Embryonic facial prominence (tissue), 1 donor: Measurements from ENCODE around the gene PAPPA2.
"Not testable (repeated sequence)": the region's sequence is repeated elsewhere in the genome, so short reads cannot be mapped to it uniquely, and the experiment has no call there.

Experiments
- DNase-seq: peaks from one replicate; pipeline ENCODE4 v3.0.0-alpha.2; 2016; ENCODE audit errors: extremely low spot score

Gene PAPPA2, protein sequence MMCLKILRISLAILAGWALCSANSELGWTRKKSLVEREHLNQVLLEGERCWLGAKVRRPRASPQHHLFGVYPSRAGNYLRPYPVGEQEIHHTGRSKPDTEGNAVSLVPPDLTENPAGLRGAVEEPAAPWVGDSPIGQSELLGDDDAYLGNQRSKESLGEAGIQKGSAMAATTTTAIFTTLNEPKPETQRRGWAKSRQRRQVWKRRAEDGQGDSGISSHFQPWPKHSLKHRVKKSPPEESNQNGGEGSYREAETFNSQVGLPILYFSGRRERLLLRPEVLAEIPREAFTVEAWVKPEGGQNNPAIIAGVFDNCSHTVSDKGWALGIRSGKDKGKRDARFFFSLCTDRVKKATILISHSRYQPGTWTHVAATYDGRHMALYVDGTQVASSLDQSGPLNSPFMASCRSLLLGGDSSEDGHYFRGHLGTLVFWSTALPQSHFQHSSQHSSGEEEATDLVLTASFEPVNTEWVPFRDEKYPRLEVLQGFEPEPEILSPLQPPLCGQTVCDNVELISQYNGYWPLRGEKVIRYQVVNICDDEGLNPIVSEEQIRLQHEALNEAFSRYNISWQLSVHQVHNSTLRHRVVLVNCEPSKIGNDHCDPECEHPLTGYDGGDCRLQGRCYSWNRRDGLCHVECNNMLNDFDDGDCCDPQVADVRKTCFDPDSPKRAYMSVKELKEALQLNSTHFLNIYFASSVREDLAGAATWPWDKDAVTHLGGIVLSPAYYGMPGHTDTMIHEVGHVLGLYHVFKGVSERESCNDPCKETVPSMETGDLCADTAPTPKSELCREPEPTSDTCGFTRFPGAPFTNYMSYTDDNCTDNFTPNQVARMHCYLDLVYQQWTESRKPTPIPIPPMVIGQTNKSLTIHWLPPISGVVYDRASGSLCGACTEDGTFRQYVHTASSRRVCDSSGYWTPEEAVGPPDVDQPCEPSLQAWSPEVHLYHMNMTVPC (N-terminal part only)

DNA sequence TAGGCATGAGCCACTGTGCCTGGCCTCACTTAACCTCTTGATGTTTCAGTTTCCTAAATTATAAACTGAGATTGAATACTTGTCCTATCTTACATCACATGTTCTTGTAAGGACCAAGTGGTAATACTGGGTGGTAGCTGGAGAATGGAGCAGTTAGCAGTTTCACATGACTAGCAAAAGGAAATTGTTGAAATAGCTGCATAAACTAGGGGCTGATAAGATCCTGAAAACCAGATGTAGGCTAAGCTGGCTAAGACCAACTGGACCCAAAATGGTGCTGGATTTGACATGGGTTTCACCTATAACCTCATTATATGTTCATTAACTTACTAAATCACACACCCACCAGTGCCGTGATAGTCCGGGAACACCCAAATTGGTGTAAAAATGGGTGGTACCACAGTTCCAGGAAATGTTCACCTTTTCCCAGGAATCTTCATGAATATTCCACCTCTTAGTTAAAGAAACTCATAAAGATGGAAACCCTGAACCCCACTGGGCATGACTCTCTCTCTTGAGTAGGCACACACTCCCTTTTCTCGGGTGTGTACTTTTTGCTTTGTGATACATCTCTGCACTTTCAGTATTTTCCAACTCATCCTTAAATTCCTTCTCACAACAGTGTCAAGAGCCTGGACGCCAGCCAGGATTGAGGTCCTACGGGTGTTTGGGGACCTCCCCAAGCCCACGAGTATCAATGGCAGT, at the start of gene PAPPA2:
Gene PAPPA2, plus strand, starts transcription at position 502 of the 705 bp plus-strand sequence. CDS start 93,148 bp downstream, outside the sequence.
- DNase-seq = no peak

GRCh38 chr1:176416777-176417176, 46.2 kb upstream of the PAPPA2 start:
- no peak for DNase-seq

DNA sequence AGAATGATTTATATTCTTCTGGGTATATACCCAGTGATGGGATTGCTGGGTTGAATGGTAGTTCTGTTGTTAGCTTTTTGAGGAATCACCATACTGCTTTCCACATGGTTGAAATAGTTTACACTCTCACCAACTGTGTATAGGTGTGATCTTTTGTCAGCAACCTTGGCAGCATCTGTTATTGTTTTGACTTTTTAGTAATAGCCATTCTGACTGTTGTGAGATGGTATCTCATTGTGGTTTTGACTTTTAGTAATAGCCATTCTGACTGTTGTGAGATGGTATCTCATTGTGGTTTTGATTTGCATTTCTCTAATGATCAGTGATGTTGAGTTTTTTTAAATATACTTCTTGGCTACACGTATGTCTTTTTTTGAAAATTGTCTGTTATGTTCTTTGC, 43.4 kb upstream of the PAPPA2 start:
- DNase-seq = not testable (repeated sequence)

- DNase-seq = no peak
Observed at GRCh38 chr1:176434234-176434633, 28.7 kb upstream of the PAPPA2 start.

GRCh38 chr1:176436251-176436650, 26.7 kb upstream of the PAPPA2 start:
- DNase-seq = no peak

GRCh38 chr1:176440176-176440575, 22.8 kb upstream of the PAPPA2 start:
- no peak for DNase-seq

DNA sequence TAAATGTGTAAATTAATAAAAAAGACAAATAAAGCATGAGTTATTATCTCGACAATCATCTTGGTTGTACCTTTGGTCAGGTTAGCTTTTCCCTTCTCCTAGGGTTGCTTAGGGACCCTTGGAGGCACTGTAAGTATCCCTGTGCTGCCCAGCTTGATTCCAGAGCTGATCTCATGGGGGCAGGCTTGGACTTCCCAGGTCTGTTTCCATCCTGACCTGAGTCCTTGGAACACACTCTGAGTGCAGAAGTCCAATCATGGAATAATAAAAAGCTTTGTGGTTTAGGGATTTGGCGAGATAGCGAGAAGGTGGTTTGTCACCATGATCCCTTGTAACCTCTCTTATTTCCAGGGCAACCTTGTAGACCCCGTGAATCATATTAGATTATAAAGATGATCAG, 18.7 kb upstream of the PAPPA2 start:
- no peak for DNase-seq

- no peak for DNase-seq
Observed at GRCh38 chr1:176445402-176445801, 17.6 kb upstream of the PAPPA2 start.

DNA sequence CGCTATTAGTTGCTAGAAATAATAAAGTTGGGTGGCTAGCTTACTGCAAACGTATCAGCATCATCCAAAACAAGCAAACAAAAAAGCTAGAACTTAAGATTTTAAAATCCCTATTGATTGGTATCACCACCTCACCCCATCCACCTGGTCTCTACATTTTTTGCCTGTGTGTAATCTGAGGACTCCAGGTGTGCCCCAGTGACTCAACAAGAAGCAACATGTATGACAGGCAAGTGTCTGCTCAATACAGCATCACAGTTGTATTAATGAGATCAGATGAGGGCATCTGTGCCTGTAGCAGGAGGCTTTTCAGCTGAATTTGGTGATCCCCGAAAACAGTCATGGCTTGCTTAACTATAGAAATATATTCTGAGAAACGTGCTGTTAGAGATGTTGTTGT, 14.6 kb upstream of the PAPPA2 start:
- no peak for DNase-seq

GRCh38 chr1:176450526-176450925, 12.4 kb upstream of the PAPPA2 start:
- no peak for DNase-seq

GRCh38 chr1:176451741-176452140, 11.2 kb upstream of the PAPPA2 start:
- not testable (repeated sequence) for DNase-seq

- no peak for DNase-seq
Observed at GRCh38 chr1:176456795-176457194, 6.2 kb upstream of the PAPPA2 start.

- DNase-seq = no peak
Observed at GRCh38 chr1:176460544-176461336, 2.2 kb upstream of the PAPPA2 start.

DNA sequence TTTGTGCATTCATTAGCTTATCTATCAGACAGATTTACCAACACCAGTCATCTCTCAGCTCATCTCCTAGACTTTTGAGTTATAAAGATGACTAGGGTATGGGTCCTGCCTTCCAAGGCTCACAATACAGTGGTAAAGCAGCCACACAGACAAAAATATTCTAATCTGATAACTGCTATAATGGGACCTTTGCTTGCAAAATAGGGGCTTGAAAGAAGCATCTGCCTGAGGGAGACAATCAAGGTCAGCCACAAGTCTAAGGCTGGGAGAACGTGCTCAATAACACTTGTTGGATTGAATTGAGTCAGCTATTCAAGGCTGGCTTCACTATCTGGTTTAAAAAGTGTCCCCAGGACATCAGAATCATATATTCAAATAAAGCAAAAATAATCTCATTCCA, 1.4 kb upstream of the PAPPA2 start:
- no peak for DNase-seq

DNA sequence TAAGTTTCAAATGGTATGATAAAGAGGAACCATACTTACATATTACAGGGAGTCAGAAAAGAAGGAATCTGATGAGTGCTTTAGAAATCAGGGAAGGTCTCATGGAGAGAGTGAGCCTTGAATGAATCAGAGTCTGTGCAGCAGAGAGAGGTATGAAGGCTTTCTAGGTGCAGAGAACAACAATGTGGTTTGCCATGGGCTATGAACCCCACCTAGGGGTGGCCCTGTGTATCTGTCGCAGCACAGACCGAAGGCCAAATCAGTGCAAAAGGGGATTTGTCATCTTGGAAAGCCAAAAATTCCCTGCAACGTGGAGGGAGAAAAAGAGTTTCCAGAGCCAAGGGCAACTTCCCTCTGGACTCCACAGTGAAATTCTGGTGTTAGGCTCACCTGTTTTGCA, 3.5 kb downstream of the PAPPA2 start:
- no peak for DNase-seq

DNA sequence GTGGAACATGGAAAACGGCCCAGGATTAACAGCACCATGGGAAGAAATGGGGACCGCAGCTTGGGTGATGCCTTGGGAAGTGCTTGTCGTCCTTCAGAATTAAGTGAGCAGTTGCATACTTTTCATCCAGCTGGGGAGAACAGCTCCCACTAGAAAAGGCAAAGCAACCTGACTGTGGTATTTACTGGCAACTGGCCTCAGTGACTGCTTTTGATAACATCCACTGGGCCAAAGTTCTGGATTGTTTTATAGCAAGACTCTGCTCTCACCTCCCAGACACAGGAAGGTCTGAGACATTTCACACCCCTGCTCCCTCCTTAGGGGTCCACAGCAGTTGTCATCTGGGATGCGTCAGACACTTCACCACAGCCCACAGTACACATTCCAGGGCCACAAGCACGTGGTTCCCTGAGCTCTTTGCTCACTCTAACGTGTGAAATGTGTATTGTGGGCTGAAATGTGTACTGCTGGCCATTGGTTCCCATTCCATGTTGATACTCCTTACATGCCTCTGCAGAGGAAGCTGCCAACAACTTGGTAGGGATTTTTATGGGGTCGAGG, 6.6 kb downstream of the PAPPA2 start:
- no peak for DNase-seq

GRCh38 chr1:176471338-176472121, 8.6 kb downstream of the PAPPA2 start:
- no peak for DNase-seq

DNA sequence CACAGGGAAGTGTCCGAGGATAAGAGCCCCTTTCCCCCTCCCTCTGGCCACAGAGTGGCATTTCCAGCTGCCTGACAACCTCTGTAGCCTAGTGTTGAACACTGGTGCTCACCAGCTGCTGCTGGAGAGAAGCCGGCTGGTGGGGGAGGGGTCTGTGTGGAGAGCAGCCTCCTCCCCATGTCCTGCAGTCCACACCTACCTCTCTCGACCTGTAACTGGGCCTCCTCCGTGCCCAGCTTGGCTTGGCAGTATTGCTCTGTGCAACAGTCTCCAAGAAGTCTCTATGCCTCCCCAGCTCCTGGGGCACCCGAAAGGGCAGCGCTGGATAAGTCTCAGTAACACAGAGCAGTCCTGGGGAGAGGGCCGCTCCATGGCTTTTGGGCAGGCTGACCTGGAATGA, 17.0 kb downstream of the PAPPA2 start:
- DNase-seq = no peak

DNA sequence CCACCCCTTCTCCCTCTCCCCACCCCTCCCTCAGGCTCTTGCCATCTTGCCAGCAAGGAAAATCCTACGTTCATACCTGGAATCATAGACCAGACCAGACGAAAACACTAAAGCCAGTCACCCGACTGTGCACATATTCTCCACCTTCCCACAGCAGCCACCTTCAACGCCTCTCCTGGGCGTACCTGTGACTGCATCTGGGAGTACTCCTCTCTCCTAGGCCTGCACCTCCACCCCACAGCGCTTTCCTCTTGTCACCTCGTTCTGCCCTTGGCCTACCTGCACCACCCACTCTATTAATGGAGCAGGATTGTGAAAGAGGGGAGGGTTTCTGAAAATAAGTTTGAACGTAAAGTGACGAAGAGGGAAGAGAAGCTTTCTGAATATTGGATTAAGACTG, 17.8 kb downstream of the PAPPA2 start:
- no peak for DNase-seq

- DNase-seq = no peak
Observed at GRCh38 chr1:176485083-176485482, 22.1 kb downstream of the PAPPA2 start.
